CD4-positive, alpha-beta memory T cell (primary cell): ENCODE measurements around the gene CDKL5. TPM values are rescaled to one million over a fixed set of nuclear protein-coding genes. Genes with fewer than 3 reads are reported as not detected.

ENCODE experiments used
- CTCF ChIA-PET: fragments of 350-600 bp; sonication (Branson Sonifier 250); formaldehyde crosslinking; loops from one replicate; lab custom pipeline; 2021; ENCODE audit warnings: inconsistent platforms; ENCODE audit not compliant: partially characterized antibody; lab: Charles Lee
- POLR2A ChIA-PET: fragments of 350-600 bp; sonication (Branson Sonifier 250); formaldehyde crosslinking; loops from one replicate; lab custom pipeline; 2021; ENCODE audit not compliant: partially characterized antibody; lab: Charles Lee
- DNase-seq, 5 donors: peaks; one replicate each; pipeline versions ENCODE4 v3.0.0 to v3.0.0-alpha.2; 2020 to 2022; ENCODE audit warnings: mixed read lengths in 1 of 5
- H3K27ac ChIP-seq: one replicate; pipeline ENCODE4 v1.7.0; 2013; ENCODE audit warnings: low read depth, low read length
- H3K27me3 ChIP-seq: 2 replicates; pipeline ENCODE4 v1.7.0; 2013; ENCODE audit warnings: mild to moderate bottlenecking, low read length, moderate library complexity; ENCODE audit not compliant: insufficient read depth
- H3K36me3 ChIP-seq: 2 replicates; pipeline ENCODE4 v1.7.0; 2013; ENCODE audit warnings: mild to moderate bottlenecking, low read length, moderate library complexity; ENCODE audit not compliant: insufficient read depth
- H3K4me1 ChIP-seq: 2 replicates; pipeline ENCODE4 v1.7.0; 2013; ENCODE audit warnings: mild to moderate bottlenecking, low read length, moderate library complexity; ENCODE audit not compliant: insufficient read depth
- H3K4me3 ChIP-seq, 2 donors: one replicate each; pipeline ENCODE4 v1.7.0; 2013; ENCODE audit warnings: low read length in 2 of 2, mild to moderate bottlenecking in 1 of 2
- H3K9me3 ChIP-seq, 2 donors: one replicate each; pipeline ENCODE4 v1.7.0; 2013; ENCODE audit warnings: low read length in 2 of 2, control low read depth in 1 of 2; ENCODE audit not compliant: control insufficient read depth in 1 of 2
- H3K27ac Mint-ChIP-seq, 7 donors: one replicate each; pipeline ENCODE4 v1.8.0; 2020 to 2021; ENCODE audit warnings: mixed read lengths in 7 of 7, mild to moderate bottlenecking in 6 of 7, inconsistent platforms in 3 of 7, moderate library complexity in 3 of 7
- H3K27me3 Mint-ChIP-seq, 2 donors: one replicate each; pipeline ENCODE4 v1.8.0; 2020 to 2021; ENCODE audit warnings: mixed read lengths in 2 of 2
- H3K36me3 Mint-ChIP-seq, 2 donors: one replicate each; pipeline ENCODE4 v1.8.0; 2020 to 2021; ENCODE audit warnings: mixed read lengths in 2 of 2, inconsistent platforms in 1 of 2, mild to moderate bottlenecking in 1 of 2
- H3K4me1 Mint-ChIP-seq, 4 donors: one replicate each; pipeline ENCODE4 v1.8.0; 2020 to 2021; ENCODE audit warnings: mixed read lengths in 4 of 4, mild to moderate bottlenecking in 1 of 4
- H3K4me3 Mint-ChIP-seq, 8 donors: one replicate each; pipeline ENCODE4 v1.8.0; 2020 to 2021; ENCODE audit warnings: mixed read lengths in 8 of 8, mild to moderate bottlenecking in 7 of 8, moderate library complexity in 6 of 8, inconsistent platforms in 3 of 8
- H3K9me3 Mint-ChIP-seq, 8 donors: one replicate each; pipeline ENCODE4 v1.8.0; 2020 to 2021; ENCODE audit warnings: mixed read lengths in 8 of 8, mild to moderate bottlenecking in 5 of 8, inconsistent platforms in 3 of 8, moderate library complexity in 1 of 8
- intact Hi-C: fragments of 100-400 bp; cut with micrococcal nuclease; formaldehyde crosslinking; loops from one replicate; pipeline ENCODE4 v1.15.1; 2023
- polyA plus RNA-seq, 2 donors: library from polyadenylated mRNA; unstranded; fragments of 300-500 nt; fragmentation: Illumina TruSeq; gene quantifications; one replicate each; pipeline ENCODE4 v1.2.3, GENCODE V29; 2021
- total RNA-seq, 2 experiments: library from RNA; stranded (reverse); gene quantifications; one replicate each; pipeline ENCODE4 v1.2.3, GENCODE V29; 2021

The CDKL5 gene
- total and polyA plus RNA-seq, 4 experiments from 2014 or later: 1.0 to 5.7 (median 3.2) TPM

- peaks cover 0 to 3% (median 1%) of the 10 kb centered on the region in 4 donors for H3K4me1 Mint-ChIP-seq
- no peaks in the 10 kb centered on the region for H3K4me1 ChIP-seq
- H3K9me3 ChIP-seq: no peaks in the 10 kb centered on the region
- POLR2A ChIA-PET: interaction anchor here (1.5 kb wide), 1 partner anchor 8 kb away, joined by 4 read pairs; no protein-coding TSS in a partner anchor
- H3K36me3 ChIP-seq: no peaks in the 10 kb centered on the region
- H3K27me3 ChIP-seq: no peaks in the 10 kb centered on the region
- no peak overlapping the region for H3K27ac ChIP-seq
- no peak overlapping the region for H3K4me3 Mint-ChIP-seq
- no peaks in the 10 kb centered on the region for H3K36me3 Mint-ChIP-seq
- DNase-seq: no peak
- CTCF ChIA-PET: no interaction called here
- H3K9me3 Mint-ChIP-seq: no peaks in the 10 kb centered on the region
- H3K4me3 ChIP-seq: no peak overlapping the region
- intact Hi-C loops: no loop called here
- H3K27me3 Mint-ChIP-seq: peaks cover 0 to 2% of the 10 kb centered on the region in 2 donors
- H3K27ac Mint-ChIP-seq: no peak overlapping the region
Measured at GRCh38 chrX:18682979-18683387, 257.6 kb downstream of the CDKL5 start.

DNA sequence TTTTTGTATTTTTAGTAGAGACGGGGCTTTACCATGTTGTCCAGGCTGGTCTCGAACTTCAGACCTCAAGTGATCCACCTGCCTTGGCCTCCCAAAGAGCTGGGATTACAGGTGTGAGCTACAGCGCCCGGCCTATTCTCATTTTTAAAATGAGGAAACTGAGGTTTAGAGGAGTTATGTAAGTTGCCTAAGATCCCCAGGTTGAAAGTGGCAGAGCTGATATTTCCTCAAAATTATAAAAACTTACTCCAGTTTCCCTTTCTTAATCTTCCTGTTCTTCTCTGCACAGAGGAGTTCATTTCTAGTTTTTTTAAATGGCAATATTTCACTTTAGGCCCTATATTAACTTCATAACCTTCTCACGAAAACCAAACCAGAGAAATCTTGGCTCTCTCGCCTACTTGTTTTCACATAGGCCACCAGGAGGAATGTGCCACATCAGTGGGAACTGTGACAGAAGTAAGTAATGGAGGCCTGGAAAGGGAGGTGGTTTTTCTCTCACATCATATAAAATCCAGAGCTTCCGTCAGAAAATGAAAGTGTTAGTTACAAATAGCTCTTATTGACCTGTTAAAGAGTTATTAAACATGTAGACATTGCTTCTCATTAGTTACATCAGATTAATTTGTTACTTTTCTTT, 262.6 kb downstream of the CDKL5 start:
- Histone ChIP-seq H3K27me3 (no peaks in the 10 kb centered on the region), H3K27ac (no peak overlapping the region), H3K36me3 (no peaks in the 10 kb centered on the region), H3K4me1 (no peaks in the 10 kb centered on the region), H3K4me3 (no peak overlapping the region), H3K9me3 (no peaks in the 10 kb centered on the region)
- Mint-ChIP-seq H3K36me3 (no peaks in the 10 kb centered on the region), H3K4me1 (no peaks in the 10 kb centered on the region), H3K9me3 (no peaks in the 10 kb centered on the region), H3K27ac (no peak overlapping the region), H3K27me3 (peaks cover 0 to 3% of the 10 kb centered on the region in 2 donors), H3K4me3 (no peak overlapping the region)
- intact Hi-C loops: no loop called here
- POLR2A ChIA-PET: no interaction called here
- CTCF ChIA-PET: no interaction called here
- DNase-seq: no peak

DNA sequence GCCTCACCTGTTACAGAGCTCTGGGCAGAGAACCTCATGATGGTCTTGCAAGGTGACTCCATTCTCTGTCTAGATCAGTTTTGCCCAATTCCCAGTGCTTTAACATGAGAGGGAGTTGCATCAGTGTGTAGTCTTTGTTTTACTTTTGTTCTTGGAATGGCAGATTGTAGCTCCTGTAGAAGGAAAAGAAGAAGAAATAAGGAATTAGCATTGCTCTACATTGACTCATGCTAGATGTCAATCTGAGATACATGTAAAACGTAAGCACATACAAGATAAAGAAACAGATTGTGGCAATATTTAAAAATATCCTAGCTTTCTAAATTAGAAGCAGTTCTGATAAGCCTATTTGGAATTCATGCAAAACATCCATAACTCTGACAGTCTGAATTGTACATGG, 266.0 kb downstream of the CDKL5 start:
- H3K4me1 ChIP-seq: no peaks in the 10 kb centered on the region
- intact Hi-C loops: no loop called here
- no peaks in the 10 kb centered on the region for H3K9me3 ChIP-seq
- peaks cover 0 to 5% of the 10 kb centered on the region in 2 donors for H3K27me3 Mint-ChIP-seq
- H3K27ac ChIP-seq: no peak overlapping the region
- no peak overlapping the region for H3K4me3 ChIP-seq
- CTCF ChIA-PET: no interaction called here
- H3K27ac Mint-ChIP-seq: no peak overlapping the region
- peaks cover 0 to 3% (median under 1%) of the 10 kb centered on the region in 8 donors for H3K9me3 Mint-ChIP-seq
- no peaks in the 10 kb centered on the region for H3K36me3 Mint-ChIP-seq
- POLR2A ChIA-PET: no interaction called here
- H3K36me3 ChIP-seq: no peaks in the 10 kb centered on the region
- no peak overlapping the region for H3K4me3 Mint-ChIP-seq
- no peak for DNase-seq
- no peaks in the 10 kb centered on the region for H3K27me3 ChIP-seq
- no peaks in the 10 kb centered on the region for H3K4me1 Mint-ChIP-seq

DNA sequence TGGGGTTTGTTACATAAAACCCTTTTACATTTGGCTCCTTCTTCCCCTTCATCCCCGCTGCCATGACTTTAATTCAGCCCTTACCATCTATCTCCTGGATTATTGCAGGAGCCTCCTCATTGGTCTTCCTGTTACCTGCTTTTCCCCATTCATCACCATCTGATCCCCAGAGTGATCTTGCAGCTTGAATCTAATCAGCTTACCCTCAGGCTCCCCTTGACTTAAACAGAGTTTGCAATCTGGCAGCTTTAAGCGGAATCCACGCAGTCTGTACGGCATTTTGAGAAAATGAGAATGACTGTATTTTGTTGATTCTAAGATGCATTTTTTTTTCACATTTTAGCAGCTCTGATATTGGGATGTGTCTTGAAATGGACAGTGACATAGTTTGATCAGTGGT, 267.1 kb downstream of the CDKL5 start:
- H3K4me1 Mint-ChIP-seq: no peaks in the 10 kb centered on the region
- Histone ChIP-seq H3K4me3 (no peak overlapping the region), H3K4me1 (no peaks in the 10 kb centered on the region), H3K27ac (no peak overlapping the region), H3K36me3 (no peaks in the 10 kb centered on the region), H3K9me3 (no peaks in the 10 kb centered on the region), H3K27me3 (no peaks in the 10 kb centered on the region)
- DNase-seq: no peak
- no peaks in the 10 kb centered on the region for H3K36me3 Mint-ChIP-seq
- ChIA-PET POLR2A (no interaction called here), CTCF (no interaction called here)
- H3K27me3 Mint-ChIP-seq: peaks cover under 1 to 6% of the 10 kb centered on the region in 2 donors
- no peak overlapping the region for H3K4me3 Mint-ChIP-seq
- intact Hi-C loops: no loop called here
- H3K9me3 Mint-ChIP-seq: peaks cover 0 to 3% (median under 1%) of the 10 kb centered on the region in 8 donors
- no peak overlapping the region for H3K27ac Mint-ChIP-seq

DNA sequence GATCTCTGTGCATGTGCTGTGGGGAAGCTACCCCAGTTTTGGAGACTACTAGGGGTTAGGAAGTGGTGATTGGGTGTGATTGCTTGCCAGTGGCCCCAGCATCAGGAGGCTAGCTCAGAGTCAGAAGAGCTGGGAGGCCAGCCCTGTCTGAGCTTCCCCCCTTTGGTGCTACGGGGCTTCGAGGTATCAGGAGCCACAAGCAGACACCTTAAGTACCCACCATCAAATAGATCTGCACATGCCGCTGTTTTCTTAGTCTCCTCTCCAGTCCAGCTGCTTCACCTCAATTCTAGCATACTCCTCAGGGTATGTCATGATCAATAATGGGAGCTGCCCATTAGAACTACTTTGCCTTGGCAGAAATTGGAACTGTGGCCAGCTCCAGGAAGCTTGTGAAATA, 271.2 kb downstream of the CDKL5 start:
- no peaks in the 10 kb centered on the region for H3K4me1 Mint-ChIP-seq
- H3K4me3 Mint-ChIP-seq: no peak overlapping the region
- DNase-seq: no peak
- ChIA-PET CTCF (no interaction called here), POLR2A (no interaction called here)
- intact Hi-C loops: no loop called here
- no peaks in the 10 kb centered on the region for H3K36me3 Mint-ChIP-seq
- Histone ChIP-seq H3K27me3 (no peaks in the 10 kb centered on the region), H3K9me3 (no peaks in the 10 kb centered on the region), H3K36me3 (no peaks in the 10 kb centered on the region), H3K4me1 (no peaks in the 10 kb centered on the region), H3K4me3 (no peak overlapping the region), H3K27ac (no peak overlapping the region)
- H3K27me3 Mint-ChIP-seq: peaks cover 3 to 4% of the 10 kb centered on the region in 2 donors
- H3K27ac Mint-ChIP-seq: no peak overlapping the region
- H3K9me3 Mint-ChIP-seq: peaks cover 0 to 4% (median under 1%) of the 10 kb centered on the region in 8 donors

GRCh38 chrX:18698737-18699650, 273.6 kb downstream of the CDKL5 start:
- Histone ChIP-seq H3K4me1 (no peaks in the 10 kb centered on the region), H3K27ac (no peak overlapping the region), H3K36me3 (no peaks in the 10 kb centered on the region), H3K4me3 (no peak overlapping the region), H3K9me3 (no peaks in the 10 kb centered on the region), H3K27me3 (no peaks in the 10 kb centered on the region)
- H3K4me1 Mint-ChIP-seq: no peaks in the 10 kb centered on the region
- H3K4me3 Mint-ChIP-seq: no peak overlapping the region
- ChIA-PET CTCF (no interaction called here), POLR2A (no interaction called here)
- no peak for DNase-seq
- no peak overlapping the region for H3K27ac Mint-ChIP-seq
- no peaks in the 10 kb centered on the region for H3K36me3 Mint-ChIP-seq
- intact Hi-C loops: no loop called here
- peaks cover 0 to 4% (median under 1%) of the 10 kb centered on the region in 8 donors for H3K9me3 Mint-ChIP-seq
- peaks cover 3 to 6% of the 10 kb centered on the region in 2 donors for H3K27me3 Mint-ChIP-seq

DNA sequence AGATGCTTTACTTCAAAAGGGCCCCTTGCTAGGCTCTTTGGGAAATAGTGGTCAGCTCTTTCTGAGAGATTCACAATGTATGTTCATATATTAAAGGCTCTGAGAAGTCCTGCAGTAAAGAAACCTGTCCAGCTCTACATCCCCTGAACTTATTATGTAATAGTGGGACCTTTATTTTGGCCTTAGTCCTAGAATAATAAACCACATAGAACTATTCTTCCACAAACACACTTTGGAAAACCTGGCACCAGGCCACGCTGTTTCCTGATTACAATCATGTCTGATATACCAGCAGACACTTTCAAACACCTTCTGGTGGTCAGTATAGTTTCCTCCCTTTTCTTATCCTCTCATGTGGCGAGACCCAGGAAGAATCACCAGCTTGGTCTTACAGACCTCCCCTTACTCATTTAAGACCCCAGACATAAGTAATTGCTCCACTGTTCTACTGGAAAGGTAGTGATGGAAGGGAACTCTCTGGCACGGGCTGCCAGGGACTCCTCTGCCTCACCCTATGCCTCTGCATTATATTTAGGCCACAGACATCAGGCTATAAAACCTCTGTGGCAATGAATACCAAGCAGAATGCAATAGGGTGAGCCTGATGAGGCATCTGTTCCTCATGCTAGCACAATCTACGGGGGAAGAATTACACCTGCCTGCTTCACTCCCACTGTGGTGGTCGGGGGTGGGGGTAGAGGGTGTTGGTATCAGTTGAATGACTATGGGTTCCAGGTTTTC, 276.4 kb downstream of the CDKL5 start:
- Histone ChIP-seq H3K27ac (no peak overlapping the region), H3K36me3 (no peaks in the 10 kb centered on the region), H3K9me3 (no peaks in the 10 kb centered on the region), H3K4me3 (no peak overlapping the region), H3K4me1 (no peaks in the 10 kb centered on the region), H3K27me3 (no peaks in the 10 kb centered on the region)
- no peak for DNase-seq
- H3K4me3 Mint-ChIP-seq: no peak overlapping the region
- POLR2A ChIA-PET: no interaction called here
- no peaks in the 10 kb centered on the region for H3K36me3 Mint-ChIP-seq
- H3K27ac Mint-ChIP-seq: no peak overlapping the region
- H3K9me3 Mint-ChIP-seq: peaks cover 0 to 1% (median 0%) of the 10 kb centered on the region in 8 donors
- no peaks in the 10 kb centered on the region for H3K4me1 Mint-ChIP-seq
- peaks cover 2 to 6% of the 10 kb centered on the region in 2 donors for H3K27me3 Mint-ChIP-seq
- intact Hi-C loops: no loop called here
- CTCF ChIA-PET: interaction anchor here (0.7 kb wide), 1 partner anchor 90 kb away, joined by 3 read pairs; no protein-coding TSS in a partner anchor
